ENCODE data around the gene UPB1. TPM values are rescaled to one million over a fixed set of nuclear protein-coding genes. Genes with fewer than 3 reads are reported as not detected.
"Not testable (repeated sequence)": the region's sequence is repeated elsewhere in the genome, so short reads cannot be mapped to it uniquely, and the experiment has no call there.

The UPB1 gene
- total RNA-seq, 3 donors from 2014 or later (not counting 1 experiment from before 2014, with no cell fraction given) = 0.33 to 1.6 (median 0.50) TPM

DNA sequence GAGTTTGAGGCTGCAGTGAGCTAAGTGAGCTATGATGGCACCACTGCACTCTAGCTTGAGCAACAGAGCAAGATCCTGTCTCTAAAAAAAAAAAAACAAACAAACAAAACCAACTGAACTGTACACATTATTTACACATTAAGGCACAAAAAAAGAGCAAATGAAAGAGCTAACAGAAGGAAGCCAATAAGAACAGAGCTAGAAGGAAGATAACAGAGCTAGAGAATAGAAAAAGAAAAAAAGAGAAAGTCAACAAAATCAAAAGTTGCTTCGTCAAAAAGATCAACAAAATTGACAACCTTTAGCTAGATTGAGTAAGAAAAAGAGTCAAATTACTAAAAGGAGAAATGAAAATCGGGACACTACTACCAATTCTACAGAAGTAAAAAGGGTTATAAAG is 34.8 kb downstream of the UPB1 start:
- H3K9me3 ChIP-seq (ENCODE audit: control insufficient read depth, insufficient read depth, low read length) = no peaks in the 10 kb centered on the region
- no CpG with 5 or more reads among the region's 2 CpGs for WGBS (ENCODE audit: insufficient coverage)
- Mint-ChIP-seq H3K27me3 (ENCODE audit: low read depth in 2 of 2) (no peaks in the 10 kb centered on the region), H3K36me3 (no peaks in the 10 kb centered on the region), H3K27ac (no peak overlapping the region), H3K4me3 (no peak overlapping the region), H3K4me1 (peaks cover 6% of the 10 kb centered on the region in 2 donors), H3K9me3 (no peaks in the 10 kb centered on the region)
- no peak overlapping the region for H3K4me3 ChIP-seq (ENCODE audit: low read length)
- TF ChIP-seq, protein P1, sequence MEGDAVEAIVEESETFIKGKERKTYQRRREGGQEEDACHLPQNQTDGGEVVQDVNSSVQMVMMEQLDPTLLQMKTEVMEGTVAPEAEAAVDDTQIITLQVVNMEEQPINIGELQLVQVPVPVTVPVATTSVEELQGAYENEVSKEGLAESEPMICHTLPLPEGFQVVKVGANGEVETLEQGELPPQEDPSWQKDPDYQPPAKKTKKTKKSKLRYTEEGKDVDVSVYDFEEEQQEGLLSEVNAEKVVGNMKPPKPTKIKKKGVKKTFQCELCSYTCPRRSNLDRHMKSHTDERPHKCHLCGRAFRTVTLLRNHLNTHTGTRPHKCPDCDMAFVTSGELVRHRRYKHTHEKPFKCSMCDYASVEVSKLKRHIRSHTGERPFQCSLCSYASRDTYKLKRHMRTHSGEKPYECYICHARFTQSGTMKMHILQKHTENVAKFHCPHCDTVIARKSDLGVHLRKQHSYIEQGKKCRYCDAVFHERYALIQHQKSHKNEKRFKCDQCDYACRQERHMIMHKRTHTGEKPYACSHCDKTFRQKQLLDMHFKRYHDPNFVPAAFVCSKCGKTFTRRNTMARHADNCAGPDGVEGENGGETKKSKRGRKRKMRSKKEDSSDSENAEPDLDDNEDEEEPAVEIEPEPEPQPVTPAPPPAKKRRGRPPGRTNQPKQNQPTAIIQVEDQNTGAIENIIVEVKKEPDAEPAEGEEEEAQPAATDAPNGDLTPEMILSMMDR (IDR thresholded peaks at IDR 0.05) = no peak
- intact Hi-C loops (cut with micrococcal nuclease) = loop anchor here (10.0 kb wide), 2 partner anchors 345 to 575 kb away; partner anchors contain the start of gene SUSD2
- H3K27me3 ChIP-seq (ENCODE audit: control insufficient read depth, insufficient read depth, low read length) = no peaks in the 10 kb centered on the region
- H3K27ac ChIP-seq (ENCODE audit: low read length) = no peak overlapping the region
- DNase-seq = no peak
- ATAC-seq = no peak
- peaks cover 6% of the 10 kb centered on the region for H3K4me1 ChIP-seq (ENCODE audit: control insufficient read depth, insufficient read depth, low read length)
- no peaks in the 10 kb centered on the region for H3K36me3 ChIP-seq (ENCODE audit: control insufficient read depth, insufficient read depth, low read length)

DNA sequence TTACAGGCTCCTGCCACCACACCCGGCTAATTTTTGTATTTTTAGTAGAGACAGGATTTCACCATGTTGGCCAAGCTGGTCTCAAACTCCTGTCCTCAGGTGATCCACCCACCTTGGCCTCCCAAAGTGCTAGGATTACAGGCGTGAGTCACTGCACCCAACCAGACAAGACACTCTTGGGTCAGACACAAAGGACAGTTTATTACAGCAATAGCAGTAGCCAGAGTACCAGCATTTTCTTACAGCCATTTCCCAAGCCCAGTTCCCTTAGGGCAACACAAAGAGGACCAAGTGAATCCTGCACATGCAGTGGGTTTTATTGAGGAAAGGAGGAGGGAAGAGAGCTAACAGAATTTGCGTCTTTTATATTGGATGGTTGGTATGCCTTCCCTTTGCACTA is 35.8 kb downstream of the UPB1 start:
- ATAC-seq; H3K4me1 ChIP-seq (ENCODE audit: control insufficient read depth, insufficient read depth, low read length); H3K9me3 Mint-ChIP-seq; H3K36me3 Mint-ChIP-seq; DNase-seq; H3K27me3 ChIP-seq (ENCODE audit: control insufficient read depth, insufficient read depth, low read length); H3K36me3 ChIP-seq (ENCODE audit: control insufficient read depth, insufficient read depth, low read length); intact Hi-C loops (cut with micrococcal nuclease); H3K27ac Mint-ChIP-seq; H3K27ac ChIP-seq (ENCODE audit: low read length); H3K27me3 Mint-ChIP-seq (ENCODE audit: low read depth in 2 of 2); H3K4me1 Mint-ChIP-seq; H3K4me3 ChIP-seq (ENCODE audit: low read length); H3K4me3 Mint-ChIP-seq; H3K9me3 ChIP-seq (ENCODE audit: control insufficient read depth, insufficient read depth, low read length): not testable (repeated sequence)
- 77% methylated on average over 3 of the region's 3 CpGs for WGBS (ENCODE audit: insufficient coverage)

DNA sequence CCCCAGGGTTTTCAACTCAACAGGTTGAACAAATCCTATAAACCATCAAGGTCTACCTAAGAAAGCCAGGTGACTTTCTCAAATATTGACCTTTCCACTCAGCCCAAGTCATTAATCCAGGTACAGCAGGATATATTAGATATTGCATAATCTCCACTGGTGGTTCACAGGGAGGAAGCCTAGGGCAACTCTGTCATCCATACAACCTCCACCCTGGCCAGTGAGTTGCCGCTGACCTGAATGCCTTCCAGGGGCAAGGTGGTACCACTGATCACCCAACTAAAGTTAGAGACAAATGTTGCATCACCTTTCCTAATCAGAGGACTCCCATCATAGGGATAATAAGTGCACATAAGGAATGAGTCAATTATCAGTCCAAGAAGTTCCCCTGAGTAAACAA is 36.9 kb downstream of the UPB1 start:
- no peaks in the 10 kb centered on the region for H3K4me1 Mint-ChIP-seq
- no peak for DNase-seq
- Histone ChIP-seq H3K27ac (ENCODE audit: low read length) (no peak overlapping the region), H3K27me3 (ENCODE audit: control insufficient read depth, insufficient read depth, low read length) (no peaks in the 10 kb centered on the region), H3K36me3 (ENCODE audit: control insufficient read depth, insufficient read depth, low read length) (no peaks in the 10 kb centered on the region), H3K4me1 (ENCODE audit: control insufficient read depth, insufficient read depth, low read length) (no peaks in the 10 kb centered on the region), H3K4me3 (ENCODE audit: low read length) (no peak overlapping the region), H3K9me3 (ENCODE audit: control insufficient read depth, insufficient read depth, low read length) (no peaks in the 10 kb centered on the region)
- no peak overlapping the region for H3K4me3 Mint-ChIP-seq
- H3K27me3 Mint-ChIP-seq (ENCODE audit: low read depth in 2 of 2) = no peaks in the 10 kb centered on the region
- no peaks in the 10 kb centered on the region for H3K36me3 Mint-ChIP-seq
- intact Hi-C loops (cut with micrococcal nuclease) = no loop called here
- ATAC-seq = no peak
- TF ChIP-seq, protein P1 (IDR thresholded peaks at IDR 0.05) = no peak
- H3K9me3 Mint-ChIP-seq = no peaks in the 10 kb centered on the region
- no peak overlapping the region for H3K27ac Mint-ChIP-seq
- WGBS (ENCODE audit: insufficient coverage) = 100% methylated on average over 1 of the region's 1 CpG

DNA sequence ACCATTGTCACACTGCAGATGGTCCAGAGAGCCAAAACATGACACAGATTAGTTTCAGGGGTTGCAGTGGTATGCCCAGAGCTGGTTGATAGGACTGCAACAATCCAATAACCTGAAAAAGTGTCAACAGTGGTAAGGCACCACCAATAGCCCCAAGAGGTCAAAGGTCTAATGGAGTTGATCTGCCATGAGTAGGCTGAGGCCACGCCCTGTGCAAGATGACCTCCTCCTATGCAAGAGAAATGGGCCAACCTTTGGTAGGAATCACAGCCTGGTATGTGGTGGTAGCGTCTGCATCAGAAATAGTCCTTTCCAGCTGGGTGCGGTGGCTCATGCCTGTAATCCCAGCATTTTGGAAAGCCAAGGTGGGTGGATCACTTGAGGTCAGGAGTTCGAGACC is 40.2 kb downstream of the UPB1 start:
- Histone ChIP-seq H3K9me3 (ENCODE audit: control insufficient read depth, insufficient read depth, low read length) (no peaks in the 10 kb centered on the region), H3K27ac (ENCODE audit: low read length) (no peak overlapping the region), H3K27me3 (ENCODE audit: control insufficient read depth, insufficient read depth, low read length) (no peaks in the 10 kb centered on the region), H3K4me1 (ENCODE audit: control insufficient read depth, insufficient read depth, low read length) (no peaks in the 10 kb centered on the region), H3K4me3 (ENCODE audit: low read length) (no peak overlapping the region), H3K36me3 (ENCODE audit: control insufficient read depth, insufficient read depth, low read length) (peaks cover 4% of the 10 kb centered on the region)
- Mint-ChIP-seq H3K4me1 (no peaks in the 10 kb centered on the region), H3K4me3 (no peak overlapping the region), H3K27ac (no peak overlapping the region), H3K9me3 (no peaks in the 10 kb centered on the region), H3K27me3 (ENCODE audit: low read depth in 2 of 2) (no peaks in the 10 kb centered on the region), H3K36me3 (no peaks in the 10 kb centered on the region)
- TF ChIP-seq, protein P1 (IDR thresholded peaks at IDR 0.05) = no peak
- DNase-seq (no peak), ATAC-seq (no peak)
- intact Hi-C loops (cut with micrococcal nuclease) = no loop called here
- 98% methylated on average over 4 of the region's 4 CpGs for WGBS (ENCODE audit: insufficient coverage)
